Sigmoid colon (tissue), 7 donors: ENCODE data around the gene ADSS1. TPM values are rescaled to one million over a fixed set of nuclear protein-coding genes. Genes with fewer than 3 reads are reported as not detected.
"Not testable (repeated sequence)": the region's sequence is repeated elsewhere in the genome, so short reads cannot be mapped to it uniquely, and the experiment has no call there.

Experiments used
- DNase-seq: peaks from one replicate; pipeline ENCODE4 v3.0.0-alpha.2; 2019
- H3K27ac ChIP-seq, 4 donors: fragments of 200-600 bp; sonication (generic); one replicate each; pipeline ENCODE4 v1.5.1; 2016 to 2019; ENCODE audit warnings: mild to moderate bottlenecking in 1 of 4
- H3K27me3 ChIP-seq, 3 donors: fragments of 200-600 bp; sonication (generic); one replicate each; pipeline ENCODE4 v1.5.1; 2019; ENCODE audit warnings: mild to moderate bottlenecking in 1 of 3
- H3K36me3 ChIP-seq, 4 donors: fragments of 200-600 bp; sonication (generic); one replicate each; pipeline ENCODE4 v1.5.1; 2016 to 2019
- H3K4me1 ChIP-seq, 4 donors: fragments of 200-600 bp; sonication (generic); one replicate each; pipeline ENCODE4 v1.5.1; 2017 to 2019
- H3K4me3 ChIP-seq, 4 donors: fragments of 200-600 bp; sonication (generic); one replicate each; pipeline ENCODE4 v1.5.1; 2017 to 2019; ENCODE audit warnings: mild to moderate bottlenecking in 2 of 4, moderate library complexity in 1 of 4
- H3K9me3 ChIP-seq, 4 donors: fragments of 200-600 bp in 3 of 4; sonication (generic) in 3 of 4; one replicate each; pipeline versions ENCODE4 v1.5.1 to v1.6.1; 2013 to 2019
- EP300 ChIP-seq, 4 donors: sonication (generic); formaldehyde crosslinking; IDR thresholded peaks; one replicate each; pipeline ENCODE4 v1.6.1; 2017; ENCODE audit warnings: antibody characterized with exemption in 4 of 4
- POLR2A ChIP-seq, 2 donors: fragments of 450-650 bp; IDR thresholded peaks; one replicate each; pipeline ENCODE4 v1.6.1; 2016; ENCODE audit warnings: antibody characterized with exemption in 2 of 2, mild to moderate bottlenecking in 2 of 2, moderate library complexity in 2 of 2
- POLR2AphosphoS5 ChIP-seq, 4 donors: sonication (generic); formaldehyde crosslinking; IDR thresholded peaks; one replicate each; pipeline ENCODE4 v1.6.1; 2017; ENCODE audit warnings: antibody characterized with exemption in 4 of 4
- WGBS, 2 donors: extraction: QIAGEN DNeasy Blood & Tissue Kit; methylation state at CpG; one replicate each; pipeline ENCODE4 v1.1.7; 2013; 5-methylcytosine and 5-hydroxymethylcytosine counted together
- intact Hi-C: fragments of 100-400 bp; cut with DNase I; formaldehyde crosslinking; loops from one replicate; pipeline ENCODE4 v1.15.1; 2023
- polyA plus RNA-seq, 3 donors: library from polyadenylated mRNA; stranded (reverse); fragments of 200-250 nt; gene quantifications; one replicate each; pipeline ENCODE4 v1.2.3, GENCODE V29; 2013
- total RNA-seq, 4 donors: library from RNA; depleted of rRNA; stranded (reverse); fragments of >200 nt; gene quantifications; one replicate each; pipeline ENCODE4 v1.1.0, GENCODE V29; 2016
- TF ChIP-seq, protein P1 (sequence below), 4 experiments: fragments of 450-650 bp in 3 of 4; fragments of 200-600 bp in 1 of 4; IDR thresholded peaks; one replicate each; pipeline ENCODE4 v1.5.1; 2016 to 2019; ENCODE audit warnings: antibody characterized with exemption in 4 of 4, mild to moderate bottlenecking in 3 of 4, moderate library complexity in 2 of 4
- donor health status: healthy with polysubstance abuse.
- donor health status: Bipolar disorder and iron deficiency.
- donor health status: healthy.

Gene ADSS1
- total and polyA plus RNA-seq, 7 donors, result 2.0 to 10.2 (median 5.3) TPM

DNA sequence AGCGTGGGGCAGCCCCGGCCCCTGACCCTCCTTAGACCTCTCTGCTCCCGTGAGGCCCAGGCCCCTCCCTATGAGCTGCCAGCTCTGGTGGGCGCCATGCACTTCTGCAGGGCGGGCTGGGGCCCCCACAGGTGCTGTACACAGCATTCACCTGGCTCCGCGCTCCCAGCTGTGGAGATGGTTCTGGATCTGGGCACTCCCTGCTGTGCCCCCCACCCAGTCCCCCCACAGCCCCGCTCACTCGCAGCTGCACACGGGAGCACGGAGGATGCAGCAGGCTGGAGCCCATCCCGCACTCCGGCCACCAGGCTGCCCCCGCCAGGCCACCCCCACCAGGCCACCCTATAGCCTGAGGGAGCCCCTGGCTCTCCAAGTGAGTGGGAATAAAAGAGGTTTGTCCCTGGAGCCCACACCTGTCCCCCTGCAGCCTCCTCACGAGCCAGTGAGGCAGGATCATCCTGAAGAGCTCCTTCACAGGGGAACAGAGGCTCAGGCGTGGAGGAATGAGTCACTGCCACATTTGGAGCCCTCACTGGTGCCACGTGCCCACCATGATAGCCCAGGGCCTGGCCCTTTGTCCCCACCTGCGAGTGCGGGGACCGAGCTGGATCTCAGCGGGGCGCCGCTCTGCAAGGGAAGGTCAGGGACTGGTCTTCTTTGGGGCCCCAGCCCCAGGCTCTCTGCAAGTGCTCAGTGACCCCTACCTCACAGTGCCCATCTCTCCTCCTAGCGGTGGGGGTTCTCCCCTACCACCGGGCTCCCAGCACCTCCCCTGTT lies 1.9 kb downstream of the ADSS1 start:
- H3K9me3 ChIP-seq, result no peaks in the 10 kb centered on the region
- intact Hi-C loops, result no loop called here
- 76 to 83% methylated on average over 25 of the region's 25 CpGs for WGBS, 2 donors
- no peak for DNase-seq
- no peak overlapping the region for H3K27ac ChIP-seq
- H3K4me1 ChIP-seq, result peaks cover 0 to 44% (median 42%) of the 10 kb centered on the region in 4 donors
- peaks cover 6 to 38% (median 7%) of the 10 kb centered on the region in 3 donors for H3K27me3 ChIP-seq
- H3K4me3 ChIP-seq, result no peak overlapping the region
- TF ChIP-seq POLR2AphosphoS5 (IDR thresholded peaks at IDR 0.05), result no peak
- no peak for TF ChIP-seq POLR2A (IDR thresholded peaks at IDR 0.05)
- TF ChIP-seq EP300 (IDR thresholded peaks at IDR 0.05), result no peak
- TF ChIP-seq, protein P1, sequence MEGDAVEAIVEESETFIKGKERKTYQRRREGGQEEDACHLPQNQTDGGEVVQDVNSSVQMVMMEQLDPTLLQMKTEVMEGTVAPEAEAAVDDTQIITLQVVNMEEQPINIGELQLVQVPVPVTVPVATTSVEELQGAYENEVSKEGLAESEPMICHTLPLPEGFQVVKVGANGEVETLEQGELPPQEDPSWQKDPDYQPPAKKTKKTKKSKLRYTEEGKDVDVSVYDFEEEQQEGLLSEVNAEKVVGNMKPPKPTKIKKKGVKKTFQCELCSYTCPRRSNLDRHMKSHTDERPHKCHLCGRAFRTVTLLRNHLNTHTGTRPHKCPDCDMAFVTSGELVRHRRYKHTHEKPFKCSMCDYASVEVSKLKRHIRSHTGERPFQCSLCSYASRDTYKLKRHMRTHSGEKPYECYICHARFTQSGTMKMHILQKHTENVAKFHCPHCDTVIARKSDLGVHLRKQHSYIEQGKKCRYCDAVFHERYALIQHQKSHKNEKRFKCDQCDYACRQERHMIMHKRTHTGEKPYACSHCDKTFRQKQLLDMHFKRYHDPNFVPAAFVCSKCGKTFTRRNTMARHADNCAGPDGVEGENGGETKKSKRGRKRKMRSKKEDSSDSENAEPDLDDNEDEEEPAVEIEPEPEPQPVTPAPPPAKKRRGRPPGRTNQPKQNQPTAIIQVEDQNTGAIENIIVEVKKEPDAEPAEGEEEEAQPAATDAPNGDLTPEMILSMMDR (IDR thresholded peaks at IDR 0.05), result no peak
- no peaks in the 10 kb centered on the region for H3K36me3 ChIP-seq

DNA sequence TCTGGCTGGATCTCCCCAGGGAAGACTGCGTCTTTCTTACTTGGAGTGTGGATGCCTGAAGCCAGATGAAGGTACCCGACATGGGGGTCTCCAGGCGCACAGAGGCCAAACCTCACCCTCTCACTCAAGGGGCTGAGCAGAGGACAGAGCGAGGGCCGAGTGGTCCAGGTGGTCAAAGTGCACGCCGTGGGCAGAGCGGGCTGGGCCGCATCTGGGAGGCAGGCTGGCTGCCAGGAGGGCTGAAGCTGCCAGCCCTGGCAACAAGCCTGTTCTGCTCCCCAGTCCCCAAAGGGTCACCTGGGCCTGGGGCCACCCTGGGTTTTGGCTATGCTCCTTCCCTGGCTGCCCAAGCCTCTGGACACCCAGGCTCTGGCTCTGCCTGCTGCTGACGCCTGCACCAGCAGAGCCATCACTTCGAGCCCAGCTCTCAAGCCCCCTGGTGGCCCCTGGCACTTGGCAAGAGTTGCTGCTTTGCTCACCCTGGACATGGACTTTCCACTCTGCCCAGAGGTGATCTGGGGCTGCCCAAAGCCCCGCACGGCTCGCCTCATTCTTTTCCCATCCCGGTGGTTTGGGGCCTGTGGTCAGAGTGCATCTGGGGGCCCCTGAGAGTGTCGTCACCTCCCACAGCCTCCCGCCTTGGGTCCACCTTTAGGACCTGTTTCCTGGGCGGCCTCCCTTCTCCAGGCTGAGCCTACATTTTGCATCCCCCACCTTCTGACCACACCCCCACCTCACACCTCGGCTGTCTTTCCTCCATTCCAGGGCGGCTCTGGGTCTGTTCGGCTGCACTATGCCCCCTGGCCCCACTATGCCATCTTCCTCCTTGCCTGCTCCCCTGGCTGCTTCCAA lies 2.8 kb downstream of the ADSS1 start:
- H3K9me3 ChIP-seq, result no peaks in the 10 kb centered on the region
- H3K27ac ChIP-seq, result no peak overlapping the region
- intact Hi-C loops, result no loop called here
- TF ChIP-seq POLR2A (IDR thresholded peaks at IDR 0.05), result no peak
- TF ChIP-seq EP300 (IDR thresholded peaks at IDR 0.05), result no peak
- no peak for TF ChIP-seq POLR2AphosphoS5 (IDR thresholded peaks at IDR 0.05)
- TF ChIP-seq, protein P1 (IDR thresholded peaks at IDR 0.05), result no peak
- H3K36me3 ChIP-seq, result no peaks in the 10 kb centered on the region
- DNase-seq, result no peak
- no peak overlapping the region for H3K4me3 ChIP-seq
- WGBS, 2 donors, result 55 to 71% methylated on average over 21 of the region's 21 CpGs
- H3K27me3 ChIP-seq, result peaks cover 6 to 38% (median 7%) of the 10 kb centered on the region in 3 donors
- H3K4me1 ChIP-seq, result peaks cover 0 to 40% (median 38%) of the 10 kb centered on the region in 4 donors

DNA sequence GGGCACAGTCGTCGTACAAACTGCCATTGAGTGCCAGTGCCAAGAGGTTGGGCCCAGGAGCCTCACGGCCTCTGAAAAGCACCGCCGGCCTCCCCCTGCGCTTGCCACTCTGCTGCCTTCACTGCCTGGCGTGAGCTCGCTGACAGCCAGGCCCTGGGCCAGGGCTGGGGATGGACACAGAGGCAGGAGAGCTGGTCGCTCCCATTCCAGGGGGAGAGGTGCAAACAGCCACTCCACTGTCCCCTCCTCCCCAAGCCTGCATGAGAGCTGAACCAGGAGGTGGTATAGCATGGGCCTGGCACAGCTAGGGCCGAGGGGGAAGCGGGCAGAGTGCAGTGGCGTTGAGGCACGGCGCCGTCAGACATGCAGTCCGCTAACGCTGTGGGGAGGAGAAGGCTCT lies 4.6 kb downstream of the ADSS1 start:
- Histone ChIP-seq H3K27ac (no peak overlapping the region), H3K27me3 (peaks cover 6 to 38% (median 7%) of the 10 kb centered on the region in 3 donors), H3K9me3 (no peaks in the 10 kb centered on the region), H3K36me3 (no peaks in the 10 kb centered on the region), H3K4me1 (peaks cover 0 to 22% (median 21%) of the 10 kb centered on the region in 4 donors), H3K4me3 (no peak overlapping the region)
- WGBS, 2 donors, result 90 to 92% methylated on average over 17 of the region's 17 CpGs
- no peak for DNase-seq
- intact Hi-C loops, result no loop called here
- TF ChIP-seq, protein P1 (IDR thresholded peaks at IDR 0.05), result no peak
- TF ChIP-seq EP300 (IDR thresholded peaks at IDR 0.05) (no peak), POLR2A (IDR thresholded peaks at IDR 0.05) (no peak), POLR2AphosphoS5 (IDR thresholded peaks at IDR 0.05) (no peak)

DNA sequence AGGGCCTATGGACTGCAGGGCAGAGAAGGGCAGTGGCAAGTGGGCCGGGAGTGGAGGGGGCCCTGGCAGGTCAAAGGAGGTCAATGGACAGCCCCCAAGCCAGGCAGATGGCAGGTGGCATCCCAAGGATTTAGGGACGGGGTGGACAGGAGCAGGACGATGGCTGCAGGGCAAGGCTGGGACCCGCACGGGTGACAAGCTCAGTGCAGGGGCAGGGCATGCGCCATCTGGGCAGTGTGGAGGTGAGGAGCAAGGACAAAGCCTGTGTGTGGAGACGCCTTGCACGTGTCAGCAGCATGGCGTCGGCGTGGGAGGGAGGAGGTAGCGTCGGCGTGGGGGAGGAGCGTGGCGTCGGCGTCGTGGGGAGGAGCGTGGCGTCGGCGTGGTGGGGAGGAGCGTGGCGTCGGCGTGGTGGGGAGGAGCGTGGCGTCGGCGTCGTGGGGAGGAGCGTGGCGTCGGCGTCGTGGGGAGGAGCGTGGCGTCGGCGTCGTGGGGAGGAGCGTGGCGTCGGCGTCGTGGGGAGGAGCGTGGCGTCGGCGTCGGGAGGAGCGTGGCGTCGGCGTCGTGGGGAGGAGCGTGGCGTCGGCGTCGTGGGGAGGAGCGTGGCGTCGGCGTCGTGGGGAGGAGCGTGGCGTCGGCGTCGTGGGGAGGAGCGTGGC lies 5.3 kb downstream of the ADSS1 start:
- DNase-seq, H3K4me3 ChIP-seq, H3K27ac ChIP-seq, intact Hi-C loops, H3K36me3 ChIP-seq, H3K9me3 ChIP-seq: not testable (repeated sequence)
- peaks cover 6 to 36% (median 7%) of the 10 kb centered on the region in 3 donors for H3K27me3 ChIP-seq
- peaks cover 0 to 15% (median 15%) of the 10 kb centered on the region in 4 donors for H3K4me1 ChIP-seq
- 95 to 96% methylated on average over 63 to 73 of the region's 73 CpGs for WGBS, 2 donors

DNA sequence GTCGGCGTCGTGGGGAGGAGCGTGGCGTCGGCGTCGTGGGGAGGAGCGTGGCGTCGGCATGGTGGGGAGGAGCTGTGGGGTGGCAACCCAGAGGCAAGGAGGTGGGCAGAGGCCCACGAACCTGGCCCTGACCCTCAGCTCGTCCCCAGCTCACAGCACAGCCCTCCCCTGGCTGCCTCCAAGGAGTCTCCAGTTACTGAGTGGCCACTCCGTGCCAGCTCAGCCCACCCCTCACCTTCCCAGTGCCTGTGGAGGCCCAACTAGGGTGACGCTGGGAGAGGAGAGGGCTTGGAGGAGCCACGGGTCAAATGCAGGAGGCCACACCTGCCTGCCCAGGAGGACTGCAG lies 5.8 kb downstream of the ADSS1 start:
- no peak overlapping the region for H3K4me3 ChIP-seq
- H3K9me3 ChIP-seq, result no peaks in the 10 kb centered on the region
- no peak overlapping the region for H3K27ac ChIP-seq
- TF ChIP-seq POLR2AphosphoS5 (IDR thresholded peaks at IDR 0.05) (no peak), EP300 (IDR thresholded peaks at IDR 0.05) (no peak), POLR2A (IDR thresholded peaks at IDR 0.05) (no peak)
- TF ChIP-seq, protein P1 (IDR thresholded peaks at IDR 0.05), result no peak
- no peaks in the 10 kb centered on the region for H3K36me3 ChIP-seq
- DNase-seq, result no peak
- intact Hi-C loops, result no loop called here
- 89 to 92% methylated on average over 16 of the region's 16 CpGs for WGBS, 2 donors
- peaks cover 0 to 10% (median 10%) of the 10 kb centered on the region in 4 donors for H3K4me1 ChIP-seq
- H3K27me3 ChIP-seq, result peaks cover 6 to 31% (median 6%) of the 10 kb centered on the region in 3 donors
